Gastrocnemius medialis (tissue), 4 donors: Measurements from ENCODE around the gene E2F1. TPM values are rescaled to one million over a fixed set of nuclear protein-coding genes. Genes with fewer than 3 reads are reported as not detected.

Experiments used
- ATAC-seq, 2 donors: fragments of 150-250 bp; one replicate each; pipeline ENCODE4 v1.9.1; 2016
- DNase-seq, 2 donors: peaks; one replicate each; pipeline ENCODE4 v3.0.0-alpha.2; 2019
- H3K27ac ChIP-seq, 4 donors: fragments of 200-600 bp; sonication (generic); 1 replicate in 1 of 4; 2 replicates in 3 of 4; pipeline ENCODE4 v1.5.1; 2016 to 2018; ENCODE audit warnings: mild to moderate bottlenecking in 2 of 4, moderate library complexity in 1 of 4
- H3K27me3 ChIP-seq, 3 donors: fragments of 200-600 bp; sonication (generic) in 2 of 3; 1 replicate in 1 of 3; 2 replicates in 2 of 3; pipeline versions ENCODE4 v1.5.1 to v1.6.0; 2016 to 2019; ENCODE audit warnings: mild to moderate bottlenecking in 1 of 3, moderate library complexity in 1 of 3
- H3K36me3 ChIP-seq, 2 donors: fragments of 200-600 bp; sonication (generic) in 1 of 2; one replicate each; pipeline ENCODE4 v1.5.1; 2017 to 2018
- H3K4me1 ChIP-seq, 2 donors: fragments of 200-600 bp; sonication (generic) in 1 of 2; one replicate each; pipeline ENCODE4 v1.5.1; 2016 to 2017; ENCODE audit warnings: mild to moderate bottlenecking in 2 of 2
- H3K4me3 ChIP-seq, 4 donors: fragments of 200-600 bp; sonication (generic) in 3 of 4; 1 replicate in 1 of 4; 2 replicates in 3 of 4; pipeline ENCODE4 v1.5.1; 2016 to 2019; ENCODE audit warnings: mild to moderate bottlenecking in 2 of 4
- H3K9me3 ChIP-seq, 3 donors: fragments of 200-600 bp; sonication (generic) in 2 of 3; 1 replicate in 1 of 3; 2 replicates in 2 of 3; pipeline ENCODE4 v1.5.1; 2016 to 2019
- CTCF ChIP-seq, 5 experiments: fragments of 450-650 bp in 3 of 5; fragments of 200-600 bp in 2 of 5; sonication (generic) in 2 of 5; IDR thresholded peaks in 4 of 5; conservative IDR thresholded peaks in 1 of 5; 1 replicate in 4 of 5; 2 replicates in 1 of 5; pipeline ENCODE4 v1.5.1; 2016 to 2019; ENCODE audit warnings: antibody characterized with exemption in 5 of 5, mild to moderate bottlenecking in 3 of 5, moderate library complexity in 3 of 5
- POLR2A ChIP-seq, 2 donors: fragments of 450-650 bp; IDR thresholded peaks; one replicate each; pipeline ENCODE4 v1.6.1; 2017; ENCODE audit warnings: antibody characterized with exemption in 2 of 2, mild to moderate bottlenecking in 2 of 2, moderate library complexity in 2 of 2
- in situ Hi-C, 4 donors: fragments of 200-750 bp; cut with MboI; loops; one replicate each; pipeline versions ENCODE4 v1.15.0 to v1.8.0; 2017; ENCODE audit warnings: low sequenced_read_pairs in 4 of 4
- intact Hi-C: fragments of 100-400 bp; cut with DNase I; formaldehyde crosslinking; loops from one replicate; pipeline ENCODE4 v1.15.1; 2023; ENCODE audit warnings: low total_unique reads
- total RNA-seq, 4 donors: library from RNA; depleted of rRNA; stranded (reverse); fragments of >200 nt; gene quantifications; one replicate each; pipeline versions ENCODE4 v1.1.0 to v1.2.3, GENCODE V29; 2016

Gene E2F1
- total RNA-seq, 4 donors from 2014 or later, result 1.00 to 2.0 (median 1.4) TPM; not detected in 1

- in situ Hi-C loops (loop anchor here in 2 of 4 donors (5.0 to 10.0 kb wide), 2 partner anchors 203 to 211 kb away; no protein-coding TSS in a partner anchor), intact Hi-C loops (loop anchor here (2.0 to 10.0 kb wide), 4 partner anchors 183 to 327 kb away; partner anchors contain the start of genes CDK5RAP1 and RALY)
- peaks cover 0 to 15% of the 10 kb centered on the region in 2 donors for H3K36me3 ChIP-seq
- no peaks in the 10 kb centered on the region for H3K27me3 ChIP-seq
- H3K4me3 ChIP-seq, result peak overlapping the region; percentile 65 to 78 (median 72)
- no peak for TF ChIP-seq POLR2A (IDR thresholded peaks at IDR 0.05)
- peak; percentile 91 to 99 (median 95) for TF ChIP-seq CTCF (IDR thresholded peaks at IDR 0.05 in 4 of 5, conservative IDR thresholded peaks at IDR 0.05 in 1 of 5)
- H3K4me1 ChIP-seq, result peaks cover 18 to 24% of the 10 kb centered on the region in 2 donors
- DNase-seq, result peak; percentile 59 to 77
- H3K9me3 ChIP-seq, result no peaks in the 10 kb centered on the region
- H3K27ac ChIP-seq, result peak overlapping the region; percentile 63 to 83 (median 77)
- peak; percentile 63 to 73 for ATAC-seq
These were observed 18.3 kb downstream of the E2F1 start for GRCh38 chr20:33667676-33668465.

- Histone ChIP-seq H3K4me3 (peak overlapping the region; percentile 65 to 78 (median 72)), H3K4me1 (peaks cover 14 to 20% of the 10 kb centered on the region in 2 donors), H3K9me3 (no peaks in the 10 kb centered on the region), H3K27me3 (no peaks in the 10 kb centered on the region), H3K36me3 (peaks cover 0 to 15% of the 10 kb centered on the region in 2 donors), H3K27ac (peak overlapping the region; percentile 63 to 83 (median 77))
- no peak for TF ChIP-seq CTCF (IDR thresholded peaks at IDR 0.05 in 4 of 5, conservative IDR thresholded peaks at IDR 0.05 in 1 of 5)
- intact Hi-C loops (loop anchor here (5.0 to 10.0 kb wide), 3 partner anchors 182 to 328 kb away; partner anchors contain the start of genes CDK5RAP1 and RALY), in situ Hi-C loops (loop anchor here in 2 of 4 donors (5.0 to 10.0 kb wide), 2 partner anchors 202 to 210 kb away; no protein-coding TSS in a partner anchor)
- ATAC-seq (peak; percentile 24 to 40), DNase-seq (peak in 1 of 2 donors; percentile 55)
These were observed 18.9 kb downstream of the E2F1 start for GRCh38 chr20:33667245-33667675.

- peak; percentile 75 to 89 for ATAC-seq
- Histone ChIP-seq H3K4me3 (peak within 1 kb of the TSS; percentile 65 to 78 (median 72)), H3K4me1 (peaks cover 14 to 20% of the 10 kb centered on the region in 2 donors), H3K9me3 (no peaks in the 10 kb centered on the region), H3K36me3 (peaks cover 0 to 12% of the 10 kb centered on the region in 2 donors), H3K27ac (peak within 1 kb of the TSS; percentile 63 to 83 (median 77)), H3K27me3 (no peaks in the 10 kb centered on the region)
- intact Hi-C loops, result loop anchor here (5.0 to 10.0 kb wide), 3 partner anchors 182 to 328 kb away; partner anchors contain the start of genes CDK5RAP1 and RALY
- in situ Hi-C loops, result loop anchor here in 2 of 4 donors (5.0 to 10.0 kb wide), 2 partner anchors 202 to 209 kb away; no protein-coding TSS in a partner anchor
- TF ChIP-seq POLR2A (IDR thresholded peaks at IDR 0.05) (peak; percentile 58 to 83), CTCF (IDR thresholded peaks at IDR 0.05 in 4 of 5, conservative IDR thresholded peaks at IDR 0.05 in 1 of 5) (peak in 1 of 5 experiments; percentile 26)
- peak; percentile 85 to 93 for DNase-seq
These were observed 19.6 kb downstream of the E2F1 start, which contains the start of gene ACTL10 for GRCh38 chr20:33666293-33667244. Gene ACTL10 (plus strand): TSS chr20:33666943. CDS start chr20:33667498, 555 bp downstream.

- H3K27ac ChIP-seq, result no peak overlapping the region
- H3K9me3 ChIP-seq, result no peaks in the 10 kb centered on the region
- H3K27me3 ChIP-seq, result no peaks in the 10 kb centered on the region
- intact Hi-C loops, result loop anchor here (5.0 to 10.0 kb wide), 3 partner anchors 180 to 330 kb away; partner anchors contain the start of genes CDK5RAP1 and RALY
- TF ChIP-seq CTCF (IDR thresholded peaks at IDR 0.05 in 4 of 5, conservative IDR thresholded peaks at IDR 0.05 in 1 of 5), result no peak
- TF ChIP-seq POLR2A (IDR thresholded peaks at IDR 0.05), result no peak
- no peak overlapping the region for H3K4me3 ChIP-seq
- DNase-seq (no peak), ATAC-seq (no peak)
- H3K4me1 ChIP-seq, result peaks cover 14 to 20% of the 10 kb centered on the region in 2 donors
- in situ Hi-C loops, result loop anchor here in 2 of 4 donors (5.0 to 10.0 kb wide), 2 partner anchors 200 to 207 kb away; no protein-coding TSS in a partner anchor
- peaks cover 0 to 11% of the 10 kb centered on the region in 2 donors for H3K36me3 ChIP-seq
These were observed 21.4 kb downstream of the E2F1 start for GRCh38 chr20:33664762-33665144.
